HG03039 (cell line): Measurements from ENCODE around the gene PSMC1.

Experiments used
- ATAC-seq: cut with Tn5 transposase; IDR thresholded peaks from one replicate; pipeline ENCODE4 v1.9.1; 2021; ENCODE audit warnings: mild to moderate bottlenecking, moderate library complexity; ENCODE audit not compliant: unreplicated experiment

The PSMC1 gene

GRCh38 chr14:90301122-90301521 is 44.8 kb downstream of the PSMC1 start:
- no peak for ATAC-seq

- ATAC-seq, result no peak
Measured at GRCh38 chr14:90301668-90302090, 45.3 kb downstream of the PSMC1 start.

- no peak for ATAC-seq
Measured at GRCh38 chr14:90302529-90303303, 46.4 kb downstream of the PSMC1 start.

GRCh38 chr14:90303473-90303872 is 47.1 kb downstream of the PSMC1 start:
- no peak for ATAC-seq

- no peak for ATAC-seq
Measured at GRCh38 chr14:90304502-90304901, 48.1 kb downstream of the PSMC1 start.

- ATAC-seq, result no peak
Measured at GRCh38 chr14:90305176-90305601, 48.8 kb downstream of the PSMC1 start.

- no peak for ATAC-seq
Measured at GRCh38 chr14:90308561-90308960, 52.2 kb downstream of the PSMC1 start.

GRCh38 chr14:90317286-90317685 is 60.9 kb downstream of the PSMC1 start:
- no peak for ATAC-seq

DNA sequence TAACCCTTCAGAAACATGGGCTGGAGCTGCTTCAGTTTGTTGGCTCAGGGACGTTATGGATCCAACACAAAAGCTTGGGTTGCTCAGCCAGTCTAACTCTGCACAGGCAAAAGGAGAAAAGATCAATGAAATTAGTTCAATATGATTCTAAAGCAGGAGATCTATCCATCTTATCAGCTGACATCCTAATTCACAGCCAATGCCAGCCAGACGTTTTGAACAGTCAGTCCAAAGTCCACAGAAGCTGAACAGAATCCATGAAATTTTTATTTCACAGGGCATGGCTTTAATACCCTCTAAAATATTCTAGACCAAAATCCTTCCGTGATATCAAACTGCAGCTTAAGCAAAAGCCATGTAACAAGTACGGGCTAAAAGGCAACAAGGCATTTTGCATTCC is 61.7 kb downstream of the PSMC1 start:
- ATAC-seq, result no peak

- ATAC-seq, result no peak
Measured at GRCh38 chr14:90319173-90319572, 62.8 kb downstream of the PSMC1 start.

DNA sequence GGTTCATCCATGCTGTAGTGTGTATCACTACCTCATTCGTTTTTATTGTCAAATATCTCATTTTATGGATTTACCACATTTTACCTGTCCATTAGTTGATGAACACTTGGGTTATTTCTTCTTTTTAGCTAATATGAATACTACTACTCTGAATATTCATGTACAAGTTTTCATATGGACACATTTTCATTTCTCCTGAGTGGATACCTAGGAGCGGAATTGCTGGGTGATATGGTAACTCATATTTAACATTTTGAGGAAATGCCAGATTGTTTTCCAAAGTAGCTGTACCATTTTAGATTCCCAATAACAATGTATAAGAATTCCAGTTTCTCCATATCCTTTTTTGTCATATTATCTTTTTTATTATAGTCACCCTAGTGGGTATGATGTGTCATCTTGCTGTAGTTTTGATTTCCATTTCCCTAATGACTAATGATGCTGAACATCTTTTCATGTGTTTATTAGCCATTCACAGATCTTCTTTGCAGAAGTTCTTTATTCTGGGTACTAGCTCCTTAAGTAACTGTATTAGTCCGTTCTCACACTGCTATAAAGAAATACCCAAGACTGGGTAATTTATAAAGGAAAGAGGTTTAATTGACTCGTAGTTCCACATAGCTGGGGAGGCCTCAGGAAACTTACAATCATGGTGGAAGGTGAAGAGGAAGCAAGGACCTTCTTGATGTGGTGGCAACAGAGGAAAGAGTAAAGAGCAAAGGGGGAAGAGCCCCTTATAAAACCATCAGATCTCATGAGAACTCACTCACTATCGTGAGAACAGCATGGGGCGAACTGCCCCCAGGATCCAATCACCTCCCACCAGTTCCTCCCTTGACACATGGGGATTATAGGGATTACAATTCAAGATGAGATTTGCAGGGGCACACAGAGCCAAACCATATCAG is 63.5 kb downstream of the PSMC1 start:
- no peak for ATAC-seq

GRCh38 chr14:90321891-90322290 is 65.5 kb downstream of the PSMC1 start:
- ATAC-seq, result no peak
